Mucosa of descending colon (tissue), 3 donors: ENCODE results near the gene PHF21B. TPM values are rescaled to one million over a fixed set of nuclear protein-coding genes. Genes with fewer than 3 reads are reported as not detected.

Source experiments
- ATAC-seq: fragments of 200-7000 bp; cut with Tn5 transposase; one replicate; pipeline ENCODE4 v1.9.1; 2020; ENCODE audit warnings: mild to moderate bottlenecking, moderate library complexity
- DNase-seq, 3 donors: peaks; one replicate each; pipeline ENCODE4 v3.0.0-alpha.2; 2020
- H3K36me3 ChIP-seq: fragments of 200-600 bp; one replicate; pipeline ENCODE4 v1.8.0; 2021; ENCODE audit warnings: low read depth, mild to moderate bottlenecking
- H3K4me1 ChIP-seq: fragments of 200-600 bp; one replicate; pipeline ENCODE4 v1.8.0; 2021; ENCODE audit warnings: low read depth, mild to moderate bottlenecking
- H3K4me3 ChIP-seq: fragments of 200-600 bp; one replicate; pipeline ENCODE4 v1.8.0; 2021; ENCODE audit warnings: mild to moderate bottlenecking
- H3K9me3 ChIP-seq: fragments of 200-600 bp; one replicate; pipeline ENCODE4 v1.8.0; 2021; ENCODE audit warnings: mild to moderate bottlenecking
- CTCF ChIP-seq: fragments of 200-600 bp; IDR thresholded peaks from one replicate; pipeline ENCODE4 v1.8.0; 2022; ENCODE audit warnings: antibody characterized with exemption, mild to moderate bottlenecking
- intact Hi-C, 2 donors: fragments of 100-400 bp; cut with DNase I in 1 of 2; cut with micrococcal nuclease in 1 of 2; formaldehyde crosslinking; loops; one replicate each; pipeline versions ENCODE4 v1.11.0 to v1.11.1; 2022; cut with DNase I, micrococcal nuclease
- total RNA-seq, 3 donors: library from RNA; stranded (reverse); fragmentation: NEBNext Ultra II Directional in 2 of 3; extraction: Animal tissue kit (Norgen Biotek cat#: 25700) in 2 of 3; gene quantifications; one replicate each; pipeline versions ENCODE4 v1.2.1 to v1.2.4, GENCODE V29; 2021 to 2023
- donor health status: DM: no; HTN: no; CAD: no; lungs with moderate emphysema.
- donor health status: DM: no; HTN: no; CAD: no.
- donor health status: DM: no; HTN: yes; CAD: no.

Gene PHF21B
- total RNA-seq, 3 donors from 2014 or later = 0.41 TPM; not detected in 2

GRCh38 chr22:44995715-44996114, 14.1 kb downstream of the PHF21B start:
- Histone ChIP-seq H3K36me3 (no peaks in the 10 kb centered on the region), H3K4me3 (no peak overlapping the region), H3K4me1 (no peaks in the 10 kb centered on the region), H3K9me3 (no peaks in the 10 kb centered on the region)
- no peak for TF ChIP-seq CTCF
- DNase-seq (no peak), ATAC-seq (no peak)
- intact Hi-C loops = no loop called here

GRCh38 chr22:44995105-44995514, 14.7 kb downstream of the PHF21B start:
- Histone ChIP-seq H3K36me3 (no peaks in the 10 kb centered on the region), H3K4me3 (no peak overlapping the region), H3K4me1 (no peaks in the 10 kb centered on the region), H3K9me3 (no peaks in the 10 kb centered on the region)
- no peak for TF ChIP-seq CTCF
- DNase-seq (no peak), ATAC-seq (no peak)
- intact Hi-C loops = no loop called here

- H3K4me3 ChIP-seq = no peak overlapping the region
- intact Hi-C loops = no loop called here
- no peaks in the 10 kb centered on the region for H3K4me1 ChIP-seq
- H3K9me3 ChIP-seq = no peaks in the 10 kb centered on the region
- ATAC-seq = no peak
- no peak for DNase-seq
- H3K36me3 ChIP-seq = no peaks in the 10 kb centered on the region
- no peak for TF ChIP-seq CTCF
Observed at GRCh38 chr22:44994399-44995104, 15.3 kb downstream of the PHF21B start.

GRCh38 chr22:44992166-44992565, 17.6 kb downstream of the PHF21B start:
- DNase-seq = no peak
- H3K4me1 ChIP-seq = no peaks in the 10 kb centered on the region
- no peak overlapping the region for H3K4me3 ChIP-seq
- intact Hi-C loops = no loop called here
- ATAC-seq = no peak
- no peaks in the 10 kb centered on the region for H3K9me3 ChIP-seq
- no peak for TF ChIP-seq CTCF
- H3K36me3 ChIP-seq = no peaks in the 10 kb centered on the region

GRCh38 chr22:44991218-44991617, 18.6 kb downstream of the PHF21B start:
- ATAC-seq (no peak), DNase-seq (no peak)
- Histone ChIP-seq H3K36me3 (no peaks in the 10 kb centered on the region), H3K9me3 (no peaks in the 10 kb centered on the region), H3K4me3 (no peak overlapping the region), H3K4me1 (no peaks in the 10 kb centered on the region)
- no peak for TF ChIP-seq CTCF
- intact Hi-C loops = no loop called here

- TF ChIP-seq CTCF = no peak
- DNase-seq (no peak), ATAC-seq (no peak)
- no peaks in the 10 kb centered on the region for H3K36me3 ChIP-seq
- no peaks in the 10 kb centered on the region for H3K4me1 ChIP-seq
- H3K4me3 ChIP-seq = no peak overlapping the region
- no peaks in the 10 kb centered on the region for H3K9me3 ChIP-seq
- intact Hi-C loops = no loop called here
Observed at GRCh38 chr22:44990810-44991209, 19.0 kb downstream of the PHF21B start.
